ENCODE measurements around the gene ARMH1.

DNA sequence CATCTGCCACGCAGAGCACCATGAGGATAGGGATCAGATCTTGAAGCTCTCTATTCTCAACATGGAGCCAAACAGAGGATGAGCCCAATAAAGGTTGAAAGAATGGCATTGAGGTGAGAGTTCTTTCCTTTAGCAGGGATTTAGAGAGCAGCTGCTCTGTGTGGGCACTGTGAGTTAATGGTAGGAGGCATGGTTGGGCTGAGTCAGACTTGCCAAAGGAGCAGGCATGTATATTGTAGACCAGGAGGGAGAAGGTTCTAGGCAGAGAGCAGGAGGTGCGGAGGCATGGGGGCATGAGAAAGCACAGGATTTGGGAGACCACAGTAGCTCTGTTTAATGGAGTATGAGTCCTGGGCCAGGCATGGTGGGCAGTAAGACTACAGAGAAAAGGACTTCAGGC, 32.3 kb upstream of the ARMH1 start:
- TF ChIP-seq MYC (IDR thresholded peaks at IDR 0.05; ENCODE audit: low read depth, low read length) (no peak), CTCF (IDR thresholded peaks at IDR 0.05; ENCODE audit: low read depth, low read length) (no peak), POLR2A (IDR thresholded peaks at IDR 0.05; ENCODE audit: extremely low read depth, insufficient read length) (no peak)
- TF ChIP-seq, protein P1, sequence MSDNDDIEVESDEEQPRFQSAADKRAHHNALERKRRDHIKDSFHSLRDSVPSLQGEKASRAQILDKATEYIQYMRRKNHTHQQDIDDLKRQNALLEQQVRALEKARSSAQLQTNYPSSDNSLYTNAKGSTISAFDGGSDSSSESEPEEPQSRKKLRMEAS (IDR thresholded peaks at IDR 0.05; ENCODE audit: low read depth, low read length) = no peak
